NCI-H2227 (cell line): ENCODE results near the gene MGAT4A.
A peak's percentile ranks its signal among the peaks of the same experiment; 100 is the strongest.

ENCODE experiments used
- DNase-seq: peaks from one replicate; lab custom pipeline; 2025; ENCODE audit not compliant: unreplicated experiment; lab: John Stamatoyannopoulos, UW

MGAT4A gene

GRCh38 chr2:98577313-98577712 lies 153.6 kb downstream of the MGAT4A start:
- DNase-seq: no peak

DNA sequence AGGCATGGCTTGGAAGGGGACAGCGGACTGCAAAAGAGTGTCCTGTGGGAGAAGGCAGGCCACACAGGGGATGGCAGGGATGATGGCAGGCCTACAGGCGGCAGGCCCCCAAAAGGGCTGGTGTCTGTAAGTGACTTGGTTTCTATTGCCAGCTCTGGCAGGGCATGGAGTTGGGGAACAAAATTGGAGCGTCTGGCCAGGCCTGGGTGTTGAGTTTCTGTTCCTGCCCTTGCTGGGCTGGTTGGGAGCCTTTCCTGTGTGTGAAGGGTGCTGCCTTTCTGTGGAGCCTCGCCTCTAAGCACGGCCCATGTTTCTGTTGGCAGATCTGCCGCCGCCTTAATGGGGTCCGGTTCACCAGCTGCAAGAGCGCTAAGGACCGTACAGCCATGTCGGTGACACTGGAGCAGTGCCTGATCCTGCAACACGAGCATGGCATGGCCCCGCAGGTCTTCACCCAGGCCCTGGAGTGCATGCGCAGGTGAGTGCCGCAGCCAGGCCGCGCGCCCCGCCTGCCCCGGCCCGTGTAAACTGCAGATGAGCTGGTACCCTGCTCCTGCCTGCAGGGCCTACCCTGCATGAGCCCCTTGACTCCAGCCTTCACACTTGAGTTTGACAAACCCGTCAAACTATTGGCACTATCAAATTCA lies 154.1 kb downstream of the MGAT4A start:
- no peak for DNase-seq

DNA sequence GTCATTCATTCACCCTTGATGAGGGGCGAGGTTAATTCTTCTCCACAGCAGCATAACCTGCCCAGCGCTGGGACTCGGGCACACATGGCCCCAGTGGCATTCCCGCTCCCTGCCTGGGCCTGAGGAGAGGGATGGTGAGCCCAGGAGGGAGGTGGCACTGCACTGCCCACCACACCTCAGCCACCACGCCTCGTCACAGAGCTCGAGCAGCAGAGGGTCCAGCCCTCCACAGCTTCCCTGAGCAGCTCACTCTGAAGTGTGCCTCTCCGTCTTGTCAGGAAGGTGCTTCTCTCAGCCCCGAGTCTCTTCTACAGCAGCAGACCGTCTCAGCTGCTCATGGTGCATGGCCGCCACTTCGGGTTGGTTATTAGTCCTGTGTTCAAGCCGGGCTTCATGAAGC lies 157.5 kb downstream of the MGAT4A start:
- no peak for DNase-seq

DNA sequence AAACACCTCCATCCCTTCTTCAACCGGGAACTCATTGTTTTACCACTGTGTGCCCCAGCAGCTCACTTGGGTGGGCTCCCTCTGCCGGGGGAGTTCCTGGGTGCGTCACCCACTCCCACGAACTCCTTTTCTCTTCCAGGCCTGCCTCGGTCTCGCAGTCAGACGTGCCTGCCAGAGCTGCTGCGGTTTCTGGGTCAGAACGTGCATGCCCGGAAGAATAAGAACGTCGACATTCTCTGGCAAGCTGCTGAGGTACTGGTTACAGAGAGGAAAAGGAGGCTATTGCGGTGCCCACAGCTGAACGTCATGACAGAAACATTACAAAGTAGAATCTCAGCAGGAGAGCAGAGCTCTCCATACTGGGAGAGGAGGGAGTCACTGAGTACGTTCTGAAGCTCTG lies 158.3 kb downstream of the MGAT4A start:
- no peak for DNase-seq

DNA sequence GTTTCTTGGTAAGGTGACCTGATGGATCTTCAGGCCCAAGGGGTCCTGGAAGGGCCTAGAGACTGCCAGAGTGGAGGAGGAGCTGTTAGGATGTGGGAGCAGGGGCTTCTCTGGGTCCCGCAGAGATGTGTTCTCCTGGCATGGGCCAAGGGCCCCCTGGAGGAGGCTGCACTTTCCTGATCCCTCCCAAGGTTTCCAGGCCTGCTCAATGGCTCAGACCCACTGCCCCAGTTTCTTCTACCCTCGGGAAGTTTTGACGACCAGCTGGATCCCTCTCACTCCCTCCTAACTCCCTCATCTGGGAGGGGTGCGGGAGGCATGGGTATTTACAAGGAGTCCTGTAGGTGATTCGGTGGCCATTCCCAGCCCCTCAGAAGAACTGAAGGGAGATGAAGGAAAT lies 158.7 kb downstream of the MGAT4A start:
- no peak for DNase-seq

DNA sequence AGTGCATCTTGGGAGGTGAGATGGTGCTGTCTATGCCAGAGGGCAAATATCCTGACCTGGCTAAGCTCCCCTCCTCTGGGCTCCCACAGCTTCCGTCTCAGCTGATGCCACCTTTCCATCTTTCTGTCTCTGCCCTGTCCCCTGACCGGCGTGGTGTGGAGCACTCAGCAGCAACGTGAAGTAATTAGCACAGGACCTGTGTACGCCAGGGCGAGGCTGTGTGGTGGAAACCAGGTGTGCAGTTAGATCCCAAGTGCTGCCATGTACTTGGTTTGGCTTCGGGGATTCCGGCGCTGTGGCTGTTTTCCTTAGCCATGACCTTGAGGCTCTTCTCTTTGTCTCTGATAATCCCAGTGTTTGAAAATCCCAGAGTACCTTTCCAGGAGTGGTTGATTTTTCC lies 159.1 kb downstream of the MGAT4A start:
- no peak for DNase-seq

- no peak for DNase-seq
Measured at GRCh38 chr2:98571121-98571701, 159.7 kb downstream of the MGAT4A start.

GRCh38 chr2:98570356-98570755 lies 160.6 kb downstream of the MGAT4A start:
- DNase-seq: no peak

DNA sequence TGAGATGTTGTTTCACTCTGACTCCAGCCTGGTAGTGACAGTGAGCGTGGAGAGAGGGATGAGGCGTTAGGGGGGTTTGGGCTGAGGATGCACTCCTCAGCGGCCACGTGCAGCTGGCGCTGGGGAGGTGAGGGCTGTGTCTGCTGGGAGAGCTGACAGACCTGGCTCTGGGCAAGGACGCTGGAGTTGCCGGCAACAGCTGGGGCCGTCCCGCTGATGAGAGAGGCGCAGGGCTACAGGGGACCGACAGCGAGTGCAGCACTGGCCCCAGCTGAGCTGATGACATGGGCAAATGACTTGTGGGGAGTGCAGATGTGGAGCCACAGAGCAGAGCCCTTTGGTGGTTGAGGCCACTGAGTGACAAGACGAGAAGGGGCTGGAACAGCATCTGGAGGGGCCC lies 161.0 kb downstream of the MGAT4A start:
- DNase-seq: no peak

DNA sequence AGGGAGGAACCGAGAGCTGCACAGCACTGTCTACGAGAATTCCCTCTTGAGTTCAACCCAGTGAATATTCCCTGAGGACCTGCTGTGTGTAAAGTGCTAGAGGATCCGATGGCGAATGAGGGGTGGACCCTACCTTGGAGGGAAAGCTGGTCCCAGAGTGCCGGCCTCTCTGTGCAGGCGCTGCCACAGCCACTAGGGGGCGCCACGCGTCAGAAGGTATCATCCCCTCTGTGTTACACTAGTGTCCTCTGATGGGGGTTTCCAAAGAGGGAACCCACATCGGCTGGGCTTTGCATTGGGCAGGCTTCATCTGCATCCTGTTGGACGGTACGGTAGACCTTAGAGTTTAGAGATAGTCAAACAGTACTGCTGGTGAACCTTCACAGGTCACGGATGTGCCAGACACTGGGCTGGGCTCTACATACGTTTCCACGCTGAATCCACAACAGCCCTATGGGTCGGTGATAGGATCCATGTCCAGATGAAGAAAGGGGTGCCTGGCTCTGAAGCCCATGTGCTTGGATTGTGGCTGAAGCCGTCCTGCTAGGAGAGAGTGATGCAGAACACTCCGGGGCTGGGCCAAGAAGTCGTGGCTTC lies 161.6 kb downstream of the MGAT4A start:
- DNase-seq: peak; percentile 40
